ENCODE measurements around the gene DEFB116. TPM values are rescaled to one million over a fixed set of nuclear protein-coding genes. Genes with fewer than 3 reads are reported as not detected.
"Not testable (repeated sequence)": the region's sequence is repeated elsewhere in the genome, so short reads cannot be mapped to it uniquely, and the experiment has no call there.

DEFB116 gene
- total RNA-seq, 1 experiment from 2014 or later: not detected

- intact Hi-C loops (cut with micrococcal nuclease; ENCODE audit: unreplicated experiment): no loop called here
- no peaks in the 10 kb centered on the region for H3K36me3 ChIP-seq (ENCODE audit: insufficient read depth, low read length, poor library complexity, severe bottlenecking)
- H3K27me3 ChIP-seq (replicated peaks; ENCODE audit: insufficient read depth, low read depth, low read length, poor library complexity): peaks cover 13% of the 10 kb centered on the region
- no peaks in the 10 kb centered on the region for H3K4me1 ChIP-seq (ENCODE audit: insufficient read depth, low read length, poor library complexity, severe bottlenecking)
- CTCF ChIA-PET: no interaction called here
- H3K9me3 ChIP-seq (ENCODE audit: low read depth, low read length, poor library complexity, severe bottlenecking): no peaks in the 10 kb centered on the region
- no peak for TF ChIP-seq CTCF (conservative IDR thresholded peaks at IDR 0.05; ENCODE audit: low read depth, low read length)
- no TSS peak for BruUV-seq (replicated peaks)
- no peak overlapping the region for H3K4me3 ChIP-seq (ENCODE audit: low read depth, low read length, poor library complexity, severe bottlenecking)
- DNase-seq (ENCODE audit: low spot score): no peak
- no peak overlapping the region for H3K27ac ChIP-seq (ENCODE audit: low read depth, low read length, poor library complexity, severe bottlenecking)
- POLR2A ChIA-PET (ENCODE audit: low non-redundant PET): no interaction called here
Measured at GRCh38 chr20:31330893-31331292, 22.5 kb upstream of the DEFB116 start.

GRCh38 chr20:31322504-31322903 is 14.1 kb upstream of the DEFB116 start:
- H3K9me3 ChIP-seq (ENCODE audit: low read depth, low read length, poor library complexity, severe bottlenecking): peaks cover 4% of the 10 kb centered on the region
- CTCF ChIA-PET: no interaction called here
- no peaks in the 10 kb centered on the region for H3K36me3 ChIP-seq (ENCODE audit: insufficient read depth, low read length, poor library complexity, severe bottlenecking)
- H3K4me1 ChIP-seq (ENCODE audit: insufficient read depth, low read length, poor library complexity, severe bottlenecking): no peaks in the 10 kb centered on the region
- no peak for TF ChIP-seq CTCF (conservative IDR thresholded peaks at IDR 0.05; ENCODE audit: low read depth, low read length)
- TF ChIP-seq EZH2 (IDR thresholded peaks at IDR 0.05; ENCODE audit: borderline replicate concordance, low read depth, low read length, poor library complexity, severe bottlenecking): no peak
- no TSS peak for BruUV-seq (replicated peaks)
- no peaks in the 10 kb centered on the region for H3K27me3 ChIP-seq (replicated peaks; ENCODE audit: insufficient read depth, low read depth, low read length, poor library complexity)
- intact Hi-C loops (cut with micrococcal nuclease; ENCODE audit: unreplicated experiment): no loop called here
- H3K4me3 ChIP-seq (ENCODE audit: low read depth, low read length, poor library complexity, severe bottlenecking): no peak overlapping the region
- POLR2A ChIA-PET (ENCODE audit: low non-redundant PET): no interaction called here
- H3K27ac ChIP-seq (ENCODE audit: low read depth, low read length, poor library complexity, severe bottlenecking): no peak overlapping the region
- DNase-seq (ENCODE audit: low spot score): no peak

GRCh38 chr20:31284964-31285363 is 23.4 kb downstream of the DEFB116 start:
- DNase-seq (ENCODE audit: low spot score); H3K27me3 ChIP-seq (replicated peaks; ENCODE audit: insufficient read depth, low read depth, low read length, poor library complexity); H3K9me3 ChIP-seq (ENCODE audit: low read depth, low read length, poor library complexity, severe bottlenecking); CTCF ChIA-PET; H3K36me3 ChIP-seq (ENCODE audit: insufficient read depth, low read length, poor library complexity, severe bottlenecking); BruUV-seq (replicated peaks); H3K4me3 ChIP-seq (ENCODE audit: low read depth, low read length, poor library complexity, severe bottlenecking); H3K27ac ChIP-seq (ENCODE audit: low read depth, low read length, poor library complexity, severe bottlenecking); POLR2A ChIA-PET (ENCODE audit: low non-redundant PET); intact Hi-C loops (cut with micrococcal nuclease; ENCODE audit: unreplicated experiment); H3K4me1 ChIP-seq (ENCODE audit: insufficient read depth, low read length, poor library complexity, severe bottlenecking): not testable (repeated sequence)

- Histone ChIP-seq H3K4me3 (ENCODE audit: low read depth, low read length, poor library complexity, severe bottlenecking) (no peak overlapping the region), H3K27me3 (replicated peaks; ENCODE audit: insufficient read depth, low read depth, low read length, poor library complexity) (no peaks in the 10 kb centered on the region), H3K36me3 (ENCODE audit: insufficient read depth, low read length, poor library complexity, severe bottlenecking) (no peaks in the 10 kb centered on the region), H3K27ac (ENCODE audit: low read depth, low read length, poor library complexity, severe bottlenecking) (no peak overlapping the region), H3K4me1 (ENCODE audit: insufficient read depth, low read length, poor library complexity, severe bottlenecking) (no peaks in the 10 kb centered on the region), H3K9me3 (ENCODE audit: low read depth, low read length, poor library complexity, severe bottlenecking) (peaks cover 6% of the 10 kb centered on the region)
- intact Hi-C loops (cut with micrococcal nuclease; ENCODE audit: unreplicated experiment): no loop called here
- TF ChIP-seq EZH2 (IDR thresholded peaks at IDR 0.05; ENCODE audit: borderline replicate concordance, low read depth, low read length, poor library complexity, severe bottlenecking) (no peak), CTCF (conservative IDR thresholded peaks at IDR 0.05; ENCODE audit: low read depth, low read length) (no peak)
- ChIA-PET POLR2A (ENCODE audit: low non-redundant PET) (no interaction called here), CTCF (no interaction called here)
- no TSS peak for BruUV-seq (replicated peaks)
- DNase-seq (ENCODE audit: low spot score): no peak
Measured at GRCh38 chr20:31278178-31278577, 30.2 kb downstream of the DEFB116 start.
